Mammary epithelial cell (primary cell): ENCODE measurements around the gene CRYZL1.

Experiments used
- CTCF ChIP-seq, 2 donors: IDR thresholded peaks in 1 of 2; conservative IDR thresholded peaks in 1 of 2; 2 replicates each; pipeline ENCODE4 v1.5.1; 2011 to 2012; ENCODE audit warnings: inconsistent platforms in 2 of 2, low read length in 2 of 2, mild to moderate bottlenecking in 2 of 2, control low read depth in 1 of 2, low read depth in 1 of 2; ENCODE audit not compliant: insufficient read depth in 1 of 2; ENCODE audit errors: extremely low read depth in 1 of 2
- EZH2 ChIP-seq: IDR thresholded peaks from 2 replicates; pipeline ENCODE4 v1.6.1; 2012; ENCODE audit warnings: low read length, inconsistent platforms, borderline replicate concordance

- no peak for TF ChIP-seq CTCF (conservative IDR thresholded peaks at IDR 0.05 in 1 of 2, IDR thresholded peaks at IDR 0.05 in 1 of 2; ENCODE audit: extremely low read depth in 1 of 2, insufficient read depth in 1 of 2, low read depth in 1 of 2, low read length in 2 of 2)
- TF ChIP-seq EZH2, result no peak
These were observed 43.5 kb upstream of the CRYZL1 start for GRCh38 chr21:33684923-33685560.
